HuH-7.5 (cell line): Measurements from ENCODE around the gene PTBP1.

ENCODE experiments used
- DNase-seq: peaks from one replicate; pipeline ENCODE4 v3.0.0; 2011; ENCODE audit warnings: low spot score

The PTBP1 gene

DNA sequence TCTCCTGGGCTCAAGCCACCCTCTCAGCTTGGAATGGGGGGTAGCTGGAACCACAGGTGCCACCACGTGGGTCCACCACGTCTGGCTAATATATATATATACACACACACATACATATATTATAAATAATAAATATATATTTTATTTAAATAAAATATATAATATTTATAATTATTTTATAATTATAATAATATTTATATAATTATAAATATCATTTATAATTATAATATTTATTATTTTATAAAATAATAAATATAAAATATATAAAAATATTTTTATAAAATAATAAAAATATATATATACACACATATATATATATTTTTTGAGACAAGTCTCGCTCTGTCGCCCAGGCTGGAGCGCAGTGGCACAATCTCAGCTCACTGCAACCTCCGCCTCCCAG, 57.3 kb downstream of the PTBP1 start:
- DNase-seq, result no peak

DNA sequence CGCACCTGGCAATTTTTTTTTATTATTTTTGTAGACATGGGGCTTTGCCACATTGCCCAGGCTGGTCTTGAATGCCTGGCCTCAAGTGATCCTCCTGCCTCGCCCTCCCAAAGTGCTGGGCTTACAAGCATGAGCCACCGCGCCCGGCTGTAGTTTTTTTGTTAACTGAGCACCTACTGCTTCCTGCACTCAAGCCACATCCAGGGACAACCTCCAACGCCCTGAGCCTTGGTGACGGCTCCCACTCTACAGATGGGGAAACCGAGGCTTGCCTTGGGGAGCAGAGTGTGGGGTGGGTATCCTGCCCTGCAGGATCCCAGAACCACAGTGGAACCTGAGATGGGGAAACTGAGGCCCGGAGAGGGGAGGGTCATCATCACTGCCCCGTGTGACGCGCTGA, 57.9 kb downstream of the PTBP1 start:
- no peak for DNase-seq

DNA sequence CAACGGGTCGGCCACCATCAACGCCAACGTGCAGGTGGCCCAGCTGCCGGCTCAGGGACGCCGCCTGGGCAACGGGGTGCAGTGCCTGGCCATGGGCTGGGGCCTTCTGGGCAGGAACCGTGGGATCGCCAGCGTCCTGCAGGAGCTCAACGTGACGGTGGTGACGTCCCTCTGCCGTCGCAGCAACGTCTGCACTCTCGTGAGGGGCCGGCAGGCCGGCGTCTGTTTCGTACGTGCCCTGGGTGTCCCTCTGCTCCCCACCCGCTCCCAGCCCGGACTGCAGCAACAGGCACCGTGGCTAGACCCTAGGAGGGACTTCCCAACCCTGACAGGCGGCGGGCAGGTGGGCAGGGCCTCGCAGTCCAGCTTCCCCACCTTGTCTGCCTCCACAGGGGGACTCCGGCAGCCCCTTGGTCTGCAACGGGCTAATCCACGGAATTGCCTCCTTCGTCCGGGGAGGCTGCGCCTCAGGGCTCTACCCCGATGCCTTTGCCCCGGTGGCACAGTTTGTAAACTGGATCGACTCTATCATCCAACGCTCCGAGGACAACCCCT, 58.4 kb downstream of the PTBP1 start:
- DNase-seq, result no peak

DNA sequence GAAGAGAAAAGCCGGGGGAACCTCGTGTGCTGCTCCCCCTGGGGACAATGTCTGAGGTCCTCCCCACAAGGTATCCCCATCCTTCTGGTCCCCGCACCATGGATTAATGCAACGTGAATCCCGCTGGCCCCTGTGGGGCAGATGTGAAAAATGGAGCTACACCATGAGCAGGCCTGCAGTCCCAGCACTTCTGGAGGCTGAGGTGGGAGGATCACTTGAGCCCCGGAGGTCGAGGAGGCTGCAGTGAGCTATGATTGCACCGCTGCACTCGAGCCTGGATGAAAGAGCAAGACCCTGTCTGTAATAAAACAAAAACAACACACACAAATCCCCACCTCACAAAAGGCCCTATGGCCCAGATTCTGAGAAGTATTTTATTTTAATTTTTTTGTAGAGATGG, 61.0 kb downstream of the PTBP1 start:
- no peak for DNase-seq

DNA sequence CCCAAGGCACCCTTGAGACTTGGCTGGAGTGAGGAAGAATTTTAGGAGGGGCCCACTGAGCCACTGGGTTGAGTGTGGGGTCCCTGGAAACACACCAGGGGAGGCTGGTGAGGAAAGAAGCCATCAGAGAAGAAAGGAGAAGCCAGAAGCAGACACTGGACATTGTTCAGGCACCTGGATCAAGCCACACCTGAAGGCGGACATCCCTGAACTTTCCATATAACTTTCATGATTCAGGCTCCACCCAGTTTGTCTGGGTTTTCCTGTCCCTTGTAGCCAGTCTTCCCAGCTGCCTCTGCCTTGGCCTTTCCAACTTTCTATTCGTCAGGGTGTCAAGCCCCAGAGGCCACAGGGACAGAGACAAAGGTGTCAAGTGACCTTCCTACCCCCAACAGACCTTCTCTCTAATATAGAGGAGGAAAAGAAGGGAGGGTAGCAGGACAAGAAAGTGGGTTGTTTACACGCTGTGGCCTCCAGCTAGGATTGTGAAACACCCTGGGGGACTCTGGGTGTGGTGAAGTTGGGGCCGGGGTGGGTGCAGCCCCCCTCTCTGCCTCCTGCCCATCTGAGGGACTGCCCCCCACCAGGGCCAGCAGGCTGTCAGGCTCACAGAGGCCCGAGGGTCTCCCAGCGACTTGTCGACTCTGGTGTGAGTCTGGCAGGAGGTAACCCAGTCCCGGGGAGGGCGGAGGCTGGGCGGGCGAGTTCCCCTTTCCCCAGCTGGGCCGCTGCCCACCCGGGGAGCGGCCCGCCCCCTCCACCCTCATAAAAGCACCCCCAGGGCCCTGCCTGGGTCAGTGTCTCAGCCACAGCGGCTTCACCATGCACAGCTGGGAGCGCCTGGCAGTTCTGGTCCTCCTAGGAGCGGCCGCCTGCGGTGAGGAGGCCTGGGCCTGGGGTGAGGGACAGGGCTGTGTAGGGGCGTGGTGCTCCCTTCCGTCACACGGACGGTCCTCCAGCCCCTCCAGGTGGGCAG, 61.9 kb downstream of the PTBP1 start, which contains the start of gene CFD:
TSS of gene CFD (plus strand) at position 797 of the 976 bp plus-strand sequence. CDS start at position 823, 26 bp downstream.
- DNase-seq, result no peak

DNA sequence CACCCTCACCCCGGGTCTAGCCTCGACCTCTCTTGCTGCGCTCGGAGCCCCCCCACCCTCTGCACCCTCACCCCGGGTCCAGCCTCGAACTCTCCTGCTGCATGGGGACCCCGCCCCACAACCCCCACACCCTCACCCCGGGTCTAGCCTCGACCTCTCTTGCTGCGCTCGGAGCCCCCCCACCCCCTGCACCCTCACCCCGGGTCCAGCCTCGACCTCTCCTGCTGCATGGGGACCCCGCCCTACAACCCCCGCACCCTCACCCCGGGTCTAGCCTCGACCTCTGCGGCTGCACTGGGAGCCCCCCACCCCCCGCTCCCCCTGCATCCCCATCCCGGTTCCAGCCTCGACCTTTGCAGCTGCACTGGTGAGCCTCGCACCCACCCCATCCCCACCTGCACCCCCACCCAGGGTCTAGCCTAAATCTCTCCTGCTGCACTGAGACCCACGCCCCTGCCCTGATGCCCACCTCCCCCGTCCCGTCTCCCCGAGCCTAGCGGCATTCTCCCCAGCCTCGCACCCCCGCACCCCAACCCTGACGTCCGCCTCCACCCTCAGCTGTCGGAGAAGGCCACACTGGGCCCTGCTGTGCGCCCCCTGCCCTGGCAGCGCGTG, 64.0 kb downstream of the PTBP1 start:
- no peak for DNase-seq
